Neuronal stem cell (in vitro differentiated cells): ENCODE results near the gene COCH.

Source experiments
- DNase-seq: peaks from one replicate; pipeline ENCODE4 v3.0.0-alpha.2; 2013; ENCODE audit warnings: low spot score
- H2AFZ ChIP-seq: one replicate; pipeline ENCODE4 v1.6.1; 2013; ENCODE audit warnings: mild to moderate bottlenecking, low read length, inconsistent platforms
- H2AK5ac ChIP-seq: 2 replicates; pipeline ENCODE4 v1.6.1; 2013; ENCODE audit warnings: low read depth, mild to moderate bottlenecking, inconsistent platforms, low read length, moderate library complexity, mixed read lengths
- H2BK120ac ChIP-seq: 2 replicates; pipeline ENCODE4 v1.6.1; 2013; ENCODE audit warnings: low read depth, mild to moderate bottlenecking, inconsistent platforms, low read length, moderate library complexity, mixed read lengths
- H2BK12ac ChIP-seq: one replicate; pipeline ENCODE4 v1.6.1; 2013; ENCODE audit warnings: low read length, inconsistent platforms
- H2BK15ac ChIP-seq: 2 replicates; pipeline ENCODE4 v1.6.1; 2013; ENCODE audit warnings: mild to moderate bottlenecking, low read length, inconsistent platforms, mixed read lengths
- H2BK5ac ChIP-seq: one replicate; pipeline ENCODE4 v1.6.1; 2013; ENCODE audit warnings: inconsistent platforms, mild to moderate bottlenecking, low read length, moderate library complexity
- H3K14ac ChIP-seq: one replicate; pipeline ENCODE4 v1.6.1; 2013; ENCODE audit warnings: low read length, inconsistent platforms
- H3K18ac ChIP-seq: 2 replicates; pipeline ENCODE4 v1.6.1; 2013; ENCODE audit warnings: low read length, inconsistent platforms
- H3K23ac ChIP-seq: 2 replicates; pipeline ENCODE4 v1.6.1; 2013; ENCODE audit warnings: low read depth, mild to moderate bottlenecking, mixed read lengths, low read length, inconsistent platforms; ENCODE audit not compliant: poor library complexity
- H3K27ac ChIP-seq: replicated peaks from 3 replicates; pipeline ENCODE4 v1.5.1; 2013; ENCODE audit warnings: low read length, inconsistent platforms
- H3K27me3 ChIP-seq, 3 experiments: 2 replicates each; pipeline ENCODE4 v1.6.1; 2013; ENCODE audit warnings: low read length in 3 of 3, mild to moderate bottlenecking in 2 of 3, inconsistent platforms in 1 of 3, low read depth in 1 of 3, mixed read lengths in 1 of 3, moderate library complexity in 1 of 3; ENCODE audit not compliant: control insufficient read depth in 3 of 3, insufficient read depth in 3 of 3
- H3K36me3 ChIP-seq, 2 donors: replicated peaks in 1 of 2; 2 replicates each; pipeline ENCODE4 v1.6.1; 2013; ENCODE audit warnings: low read length in 2 of 2; ENCODE audit not compliant: control insufficient read depth in 2 of 2, insufficient read depth in 2 of 2
- H3K4ac ChIP-seq: 2 replicates; pipeline ENCODE4 v1.6.1; 2013; ENCODE audit warnings: inconsistent platforms, mild to moderate bottlenecking, low read length, moderate library complexity
- H3K4me1 ChIP-seq, 2 donors: 1 replicate in 1 of 2; 2 replicates in 1 of 2; pipeline ENCODE4 v1.6.1; 2013; ENCODE audit warnings: low read length in 2 of 2, low read depth in 1 of 2; ENCODE audit not compliant: control insufficient read depth in 2 of 2, insufficient read depth in 1 of 2
- H3K4me2 ChIP-seq: one replicate; pipeline ENCODE4 v1.6.1; 2013; ENCODE audit warnings: mild to moderate bottlenecking, low read length, inconsistent platforms; ENCODE audit not compliant: insufficient read depth, poor library complexity, severe bottlenecking
- H3K4me3 ChIP-seq, 2 donors: 2 replicates each; pipeline ENCODE4 v1.5.1; 2013; ENCODE audit warnings: low read length in 2 of 2, mild to moderate bottlenecking in 2 of 2, inconsistent platforms in 1 of 2, moderate library complexity in 1 of 2
- H3K79me1 ChIP-seq: one replicate; pipeline ENCODE4 v1.6.1; 2013; ENCODE audit warnings: low read depth, mild to moderate bottlenecking, inconsistent platforms, low read length, moderate library complexity
- H3K9ac ChIP-seq: one replicate; pipeline ENCODE4 v1.6.1; 2013; ENCODE audit warnings: mild to moderate bottlenecking, low read depth, low read length, inconsistent platforms; ENCODE audit not compliant: poor library complexity
- H3K9me3 ChIP-seq, 2 donors: replicated peaks in 1 of 2; 2 replicates each; pipeline versions ENCODE3 to v1.6.1; 2013; ENCODE audit warnings: low read length in 2 of 2, mild to moderate bottlenecking in 2 of 2, inconsistent platforms in 1 of 2, low read depth in 1 of 2, mixed read lengths in 1 of 2, moderate library complexity in 1 of 2; ENCODE audit not compliant: control insufficient read depth in 2 of 2, insufficient read depth in 1 of 2
- H4K8ac ChIP-seq: one replicate; pipeline ENCODE4 v1.6.1; 2013; ENCODE audit warnings: low read depth, mild to moderate bottlenecking, inconsistent platforms, low read length, moderate library complexity
- H4K91ac ChIP-seq: one replicate; pipeline ENCODE4 v1.6.1; 2013; ENCODE audit warnings: low read length, low read depth, mild to moderate bottlenecking, inconsistent platforms; ENCODE audit not compliant: poor library complexity
- WGBS, 2 donors: extraction: QIAGEN DNeasy Blood & Tissue Kit; methylation state at CpG; one replicate each; pipeline ENCODE4 v1.1.7; 2013; ENCODE audit warnings: missing lambda C conversion rate in 2 of 2, mixed read lengths in 1 of 2; ENCODE audit not compliant: insufficient read length in 2 of 2, insufficient replicate concordance in 1 of 2; ENCODE audit errors: extremely low coverage in 2 of 2; 5-methylcytosine and 5-hydroxymethylcytosine counted together

COCH gene

DNA sequence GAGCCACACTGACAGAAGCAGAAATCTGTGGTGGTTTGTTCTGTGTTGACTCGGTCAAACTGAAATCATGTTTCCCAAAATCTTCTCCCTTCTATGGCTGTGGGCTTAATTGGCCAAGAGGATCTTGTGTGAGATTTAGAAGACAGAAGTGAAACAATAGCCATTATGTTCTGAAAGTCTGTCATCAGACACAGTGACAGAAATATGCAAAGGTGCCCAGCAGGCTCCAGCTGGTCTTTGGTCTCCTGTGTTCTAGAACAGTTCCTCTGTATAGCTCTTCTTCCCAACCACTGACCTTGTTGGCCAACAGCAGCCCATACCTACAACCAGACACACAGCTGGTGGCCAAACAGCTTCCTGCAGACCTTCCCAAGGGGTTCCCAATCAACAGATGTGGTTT lies 25.0 kb upstream of the COCH start:
- H3K27me3 ChIP-seq = peaks cover 0 to 3% (median 0%) of the 10 kb centered on the region in 3 experiments
- H3K79me1 ChIP-seq = no peaks in the 10 kb centered on the region
- no peak overlapping the region for H2BK5ac ChIP-seq
- no peak overlapping the region for H3K4me2 ChIP-seq
- no peak overlapping the region for H2BK15ac ChIP-seq
- no peak overlapping the region for H3K4me3 ChIP-seq
- no peaks in the 10 kb centered on the region for H3K36me3 ChIP-seq
- no peaks in the 10 kb centered on the region for H3K9me3 ChIP-seq
- no peak overlapping the region for H3K18ac ChIP-seq
- H2BK120ac ChIP-seq = no peak overlapping the region
- no peak overlapping the region for H4K91ac ChIP-seq
- H4K8ac ChIP-seq = no peak overlapping the region
- DNase-seq = no peak
- H2BK12ac ChIP-seq = no peak overlapping the region
- no peak overlapping the region for H3K4ac ChIP-seq
- no CpG with 5 or more reads among the region's 1 CpG for WGBS, 2 donors
- H3K14ac ChIP-seq = no peak overlapping the region
- H2AFZ ChIP-seq = no peak overlapping the region
- H2AK5ac ChIP-seq = no peak overlapping the region
- H3K27ac ChIP-seq = no peak overlapping the region
- H3K9ac ChIP-seq = no peak overlapping the region
- H3K23ac ChIP-seq = no peak overlapping the region
- H3K4me1 ChIP-seq = no peaks in the 10 kb centered on the region

DNA sequence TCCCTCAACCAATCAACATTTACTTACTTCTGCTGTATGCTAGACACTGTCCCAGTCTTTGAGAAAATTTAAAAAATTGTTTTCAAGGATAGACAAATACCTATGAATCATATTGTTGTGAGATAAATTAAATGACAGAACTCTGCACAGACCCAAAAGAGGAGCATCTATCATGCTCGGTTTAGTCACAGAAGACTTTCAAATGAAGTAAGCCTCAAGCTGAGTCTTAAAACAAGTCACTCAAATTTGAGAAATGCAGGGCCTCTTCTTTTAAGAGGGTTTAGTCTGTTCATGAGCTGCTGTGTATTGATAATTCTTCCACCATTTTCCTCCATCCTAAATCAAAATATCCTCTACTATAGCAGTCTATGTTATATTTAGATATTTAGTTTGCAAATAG lies 24.4 kb upstream of the COCH start:
- Histone ChIP-seq H2BK5ac (no peak overlapping the region), H3K4me2 (no peak overlapping the region), H3K9ac (no peak overlapping the region), H3K4ac (no peak overlapping the region), H3K23ac (no peak overlapping the region), H2AFZ (no peak overlapping the region), H4K91ac (no peak overlapping the region), H4K8ac (no peak overlapping the region), H2AK5ac (no peak overlapping the region), H3K4me3 (no peak overlapping the region), H3K27me3 (peaks cover 0 to 3% (median 0%) of the 10 kb centered on the region in 3 experiments), H3K79me1 (no peaks in the 10 kb centered on the region), H3K18ac (no peak overlapping the region), H3K4me1 (no peaks in the 10 kb centered on the region), H3K9me3 (no peaks in the 10 kb centered on the region), H2BK120ac (no peak overlapping the region), H3K14ac (no peak overlapping the region), H3K36me3 (no peaks in the 10 kb centered on the region), H2BK15ac (no peak overlapping the region), H3K27ac (no peak overlapping the region), H2BK12ac (no peak overlapping the region)
- WGBS, 2 donors = no CpG with 5 or more reads among the region's 1 CpG
- DNase-seq = no peak

DNA sequence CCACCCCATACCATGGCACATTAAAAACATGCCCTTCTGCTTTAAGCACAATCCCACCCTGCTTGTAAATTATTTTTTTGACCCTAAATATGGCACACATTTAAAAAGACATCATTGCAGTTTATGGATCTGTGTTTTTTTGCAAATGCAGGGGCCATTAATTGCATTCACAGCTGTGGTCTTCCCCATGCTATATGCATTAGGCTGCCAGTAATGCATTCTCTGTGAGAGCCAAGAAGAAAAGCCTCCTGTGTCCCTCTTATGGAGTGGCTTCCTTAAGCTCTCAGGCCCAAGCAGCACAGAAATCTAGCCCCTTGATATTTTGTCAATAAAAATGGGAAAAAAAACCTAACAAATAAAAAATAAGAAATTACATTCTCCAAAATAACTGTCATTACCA lies 20.4 kb upstream of the COCH start:
- H2AK5ac ChIP-seq = no peak overlapping the region
- H3K27me3 ChIP-seq = peaks cover 0 to 3% (median 0%) of the 10 kb centered on the region in 3 experiments
- H3K27ac ChIP-seq = no peak overlapping the region
- H2BK5ac ChIP-seq = no peak overlapping the region
- no peak overlapping the region for H4K8ac ChIP-seq
- no peak overlapping the region for H3K4ac ChIP-seq
- H3K4me3 ChIP-seq = no peak overlapping the region
- H3K9me3 ChIP-seq = no peaks in the 10 kb centered on the region
- no peaks in the 10 kb centered on the region for H3K36me3 ChIP-seq
- no peak overlapping the region for H3K9ac ChIP-seq
- H3K23ac ChIP-seq = no peak overlapping the region
- H2BK15ac ChIP-seq = no peak overlapping the region
- no peak overlapping the region for H3K14ac ChIP-seq
- no peaks in the 10 kb centered on the region for H3K79me1 ChIP-seq
- H4K91ac ChIP-seq = no peak overlapping the region
- no peak overlapping the region for H2BK120ac ChIP-seq
- H3K4me1 ChIP-seq = no peaks in the 10 kb centered on the region
- no peak overlapping the region for H3K4me2 ChIP-seq
- H2AFZ ChIP-seq = no peak overlapping the region
- no peak overlapping the region for H3K18ac ChIP-seq
- DNase-seq = no peak
- H2BK12ac ChIP-seq = no peak overlapping the region

DNA sequence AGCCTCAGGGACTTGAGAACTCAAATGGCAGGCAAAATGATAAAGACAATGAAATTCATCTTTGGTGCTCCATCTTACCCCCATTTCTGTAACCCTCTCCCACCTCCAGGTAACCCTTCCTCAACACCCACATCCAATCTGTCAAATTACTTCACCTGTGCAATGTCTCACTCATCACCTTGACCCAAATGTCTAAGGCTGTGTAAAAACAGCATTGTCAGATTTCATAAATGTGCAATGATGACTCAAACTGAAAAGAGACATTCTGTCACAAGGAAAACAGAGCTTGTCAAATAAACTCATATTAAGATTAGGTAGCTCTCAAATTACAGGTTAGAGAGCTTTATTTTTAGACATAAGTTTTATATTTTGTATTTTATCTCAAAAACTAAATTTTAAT lies 19.9 kb upstream of the COCH start:
- H2BK15ac ChIP-seq = no peak overlapping the region
- H3K4me2 ChIP-seq = no peak overlapping the region
- no peak overlapping the region for H2AFZ ChIP-seq
- H3K79me1 ChIP-seq = no peaks in the 10 kb centered on the region
- DNase-seq = no peak
- H3K23ac ChIP-seq = no peak overlapping the region
- no peaks in the 10 kb centered on the region for H3K9me3 ChIP-seq
- no peak overlapping the region for H3K18ac ChIP-seq
- no peaks in the 10 kb centered on the region for H3K4me1 ChIP-seq
- H3K14ac ChIP-seq = no peak overlapping the region
- no peak overlapping the region for H4K8ac ChIP-seq
- no peak overlapping the region for H3K9ac ChIP-seq
- no peak overlapping the region for H3K4me3 ChIP-seq
- H3K36me3 ChIP-seq = no peaks in the 10 kb centered on the region
- no peaks in the 10 kb centered on the region for H3K27me3 ChIP-seq
- no peak overlapping the region for H3K27ac ChIP-seq
- H3K4ac ChIP-seq = no peak overlapping the region
- no peak overlapping the region for H4K91ac ChIP-seq
- no peak overlapping the region for H2BK5ac ChIP-seq
- H2BK12ac ChIP-seq = no peak overlapping the region
- no peak overlapping the region for H2AK5ac ChIP-seq
- no peak overlapping the region for H2BK120ac ChIP-seq
